HG02588 (cell line): Measurements from ENCODE around the gene GNAS-AS1.

Experiments
- ATAC-seq: cut with Tn5 transposase; IDR thresholded peaks from one replicate; pipeline ENCODE4 v1.9.1; 2021; ENCODE audit warnings: mild to moderate bottlenecking, moderate library complexity; ENCODE audit not compliant: unreplicated experiment

Gene GNAS-AS1

DNA sequence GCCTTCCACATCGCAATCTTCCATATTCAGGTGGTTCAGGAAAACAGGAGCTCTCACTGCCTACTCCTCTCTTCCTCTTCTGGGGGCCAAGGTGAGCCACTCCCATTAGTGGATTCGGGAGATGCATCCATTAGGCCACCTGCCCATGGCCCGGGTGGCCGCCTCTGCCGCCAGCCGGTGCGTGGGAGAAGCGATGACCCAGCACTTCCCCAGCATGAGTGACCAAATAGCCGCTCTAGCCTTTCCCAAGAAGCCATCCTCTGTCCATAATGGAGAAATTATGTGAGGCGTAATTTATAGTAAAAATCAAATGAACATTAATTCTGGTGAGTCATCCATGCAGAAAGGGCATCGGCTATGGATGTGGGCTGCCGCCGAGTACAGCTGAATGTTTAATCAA lies 39.4 kb downstream of the GNAS-AS1 start:
- ATAC-seq: no peak

DNA sequence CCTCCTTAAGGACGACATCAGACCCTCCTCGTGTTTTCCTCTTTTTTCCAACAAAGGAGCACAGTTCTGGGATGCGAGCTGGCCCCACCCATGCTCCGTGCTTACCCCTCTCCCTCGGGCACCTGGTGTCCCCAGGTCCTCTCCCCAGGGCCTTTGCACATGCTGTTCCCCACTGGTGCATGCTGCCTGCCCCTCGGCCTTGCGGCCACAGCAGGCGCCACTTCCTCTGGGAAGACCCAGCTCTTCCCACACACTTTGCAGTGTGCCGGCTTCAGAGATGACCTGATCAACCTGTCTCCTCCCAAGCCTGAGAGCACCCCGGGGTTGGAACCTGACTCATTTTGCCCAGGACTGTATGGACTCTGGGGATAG lies 39.8 kb downstream of the GNAS-AS1 start:
- ATAC-seq: no peak

DNA sequence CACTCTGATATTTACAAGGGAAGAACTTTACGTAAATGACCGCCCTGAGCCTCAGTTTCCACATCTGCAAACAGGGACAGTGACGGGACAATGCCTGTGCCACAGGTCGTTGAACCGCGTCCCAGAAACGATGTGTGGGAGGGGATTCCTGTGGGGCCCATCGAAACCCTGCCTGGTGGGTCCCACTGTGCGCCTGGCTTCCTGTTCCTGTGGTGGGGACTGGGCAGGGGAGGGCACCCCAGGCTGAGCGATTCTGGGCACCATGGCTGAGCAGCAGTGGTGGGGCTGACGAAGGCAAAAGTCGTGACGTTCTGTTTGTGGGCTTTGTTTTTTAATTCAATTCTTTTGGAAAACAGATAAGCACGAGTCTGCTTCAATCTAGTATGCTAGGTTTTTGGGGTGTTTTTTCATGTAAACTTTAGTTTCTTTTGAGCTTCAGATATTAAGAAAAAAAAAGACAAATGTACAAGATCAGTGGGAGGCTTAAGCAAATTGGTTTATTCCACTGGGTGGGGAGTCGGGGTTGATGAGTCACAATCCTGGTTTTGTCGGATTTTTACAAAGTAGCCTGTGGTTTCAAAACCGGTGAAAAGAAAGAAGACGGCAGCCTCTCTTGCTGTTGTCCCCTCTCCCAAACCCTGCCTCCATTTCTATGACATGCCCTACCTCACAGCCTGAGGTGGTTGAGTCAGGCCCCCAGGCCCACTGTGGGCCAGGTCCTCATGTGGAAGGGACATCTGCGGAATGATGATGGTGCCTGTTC lies 40.4 kb downstream of the GNAS-AS1 start:
- no peak for ATAC-seq

DNA sequence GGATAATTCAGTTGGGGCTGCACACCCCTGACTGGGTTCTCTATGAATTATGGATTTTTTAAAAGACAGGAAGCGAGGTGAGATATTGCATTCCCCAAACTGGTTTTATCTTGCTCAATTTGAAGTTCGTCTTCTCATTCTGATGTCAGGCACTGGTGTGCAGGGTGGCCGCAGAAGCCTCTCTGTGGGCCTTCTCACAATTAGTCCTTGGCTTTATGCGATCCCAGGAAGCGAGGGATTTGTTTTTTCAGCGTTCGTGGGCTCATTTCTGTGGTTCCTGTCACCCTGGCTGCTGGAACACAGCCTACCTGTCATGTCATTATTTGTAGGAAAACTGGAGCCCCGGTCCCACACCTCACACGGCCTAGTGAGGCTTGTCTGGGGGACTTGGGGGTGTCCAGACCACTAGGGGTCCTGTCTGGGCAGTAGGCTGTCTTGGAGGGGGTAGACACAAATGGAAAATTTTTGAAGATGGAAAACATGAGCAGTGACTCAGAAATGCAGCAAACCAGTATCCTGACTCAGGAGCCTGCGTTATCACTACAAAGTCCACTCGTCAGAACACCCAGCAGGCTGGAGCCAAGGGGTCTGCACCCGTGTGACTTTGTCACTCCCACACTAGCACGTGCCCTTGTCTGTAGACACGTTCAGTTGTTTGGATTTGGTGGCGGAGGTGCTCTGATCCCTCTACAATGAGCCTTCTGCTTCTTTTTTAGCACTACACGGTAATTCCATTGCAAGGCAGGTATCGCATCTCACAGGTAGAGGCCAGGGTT lies 42.2 kb downstream of the GNAS-AS1 start:
- ATAC-seq: no peak

DNA sequence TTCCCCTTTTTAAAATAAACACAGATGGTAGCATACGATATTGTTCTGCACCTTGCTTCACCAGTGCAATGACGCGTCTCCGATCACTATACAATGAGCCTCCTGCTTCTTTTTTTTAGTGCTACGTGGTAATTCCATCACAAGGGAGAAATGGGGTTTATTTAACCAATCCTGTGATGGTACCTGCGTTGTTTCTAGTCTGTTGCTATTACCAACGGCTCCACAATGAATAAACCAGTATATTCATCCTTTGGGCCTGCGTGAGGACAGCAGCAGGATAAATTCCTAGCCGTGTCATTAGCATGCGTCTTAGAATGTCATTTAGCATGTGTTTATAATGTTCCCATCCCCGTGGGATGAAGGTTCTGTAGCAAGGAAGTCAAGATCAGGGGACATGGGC lies 42.9 kb downstream of the GNAS-AS1 start:
- ATAC-seq: no peak

DNA sequence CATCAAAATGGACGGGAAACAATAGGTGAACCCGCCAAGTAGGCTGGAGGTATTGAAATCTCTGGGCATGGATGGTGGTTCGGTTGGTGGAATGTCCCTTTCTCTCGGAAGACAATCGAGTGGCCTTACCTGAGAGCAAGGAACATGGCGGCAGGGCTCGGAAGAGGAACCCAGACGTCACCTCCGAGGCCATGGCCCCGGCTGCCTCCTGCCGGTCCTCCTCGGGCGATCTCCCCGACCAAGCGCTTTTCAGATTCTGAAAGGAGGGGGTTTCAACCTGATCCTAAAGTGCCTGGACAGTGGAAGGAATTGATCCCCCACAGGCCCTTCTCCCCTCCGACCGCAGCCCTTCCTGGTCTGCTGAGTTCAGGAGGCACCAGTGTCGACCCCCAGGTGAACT lies 47.2 kb downstream of the GNAS-AS1 start:
- no peak for ATAC-seq

DNA sequence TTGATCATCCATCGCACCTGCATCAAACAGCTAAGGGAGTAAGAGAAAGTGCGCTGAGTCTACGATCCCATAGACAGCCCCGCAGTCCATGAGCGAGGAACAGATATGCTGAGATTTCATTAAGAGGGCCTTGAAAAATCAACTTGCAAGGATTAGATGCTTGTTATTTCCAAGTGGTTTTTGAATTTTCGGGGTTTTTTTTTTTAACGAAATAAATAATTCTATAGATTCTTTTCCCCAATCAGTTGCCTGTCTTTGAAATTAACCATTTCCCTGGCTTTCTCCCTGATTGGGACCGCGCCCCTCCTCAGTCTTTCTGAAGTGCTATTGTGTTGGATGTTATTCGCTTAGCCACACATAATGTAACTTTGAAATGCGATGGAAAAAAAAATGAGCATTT lies 48.6 kb downstream of the GNAS-AS1 start:
- no peak for ATAC-seq

DNA sequence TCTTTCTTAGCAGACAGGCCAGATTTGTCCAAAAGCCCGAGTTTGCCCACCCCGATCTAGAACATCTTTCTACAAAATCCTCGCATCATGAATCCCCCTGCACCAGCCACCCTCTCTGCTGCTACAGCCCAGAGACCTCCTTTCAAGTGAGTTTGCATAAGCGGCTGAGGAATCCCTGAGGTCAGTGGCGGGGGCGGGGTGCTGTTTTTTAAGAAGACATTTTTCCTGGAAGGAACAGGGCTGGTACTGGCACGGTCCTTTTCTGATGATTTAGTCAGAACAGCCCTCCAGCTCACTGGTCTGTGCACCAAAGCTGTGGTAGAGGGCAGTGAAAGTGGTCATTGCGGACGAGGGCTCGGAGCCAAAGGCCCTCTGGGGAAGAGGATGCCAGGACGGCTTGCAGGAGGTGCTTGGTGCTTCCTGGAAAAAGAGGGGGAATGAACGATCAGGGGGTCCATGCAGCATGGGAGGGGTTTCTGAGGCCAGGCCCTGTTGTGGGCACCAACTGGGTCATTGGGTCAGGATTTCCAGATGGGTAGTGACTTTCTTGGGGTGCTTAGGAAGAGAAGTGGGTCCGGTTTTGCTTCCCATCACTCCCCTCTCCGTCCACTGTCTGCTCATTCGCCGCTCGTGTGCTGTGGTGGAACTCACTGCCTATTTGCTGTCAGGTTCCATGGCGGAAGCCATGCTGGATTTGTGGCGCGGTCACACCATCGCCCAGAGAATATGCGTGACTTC lies 50.4 kb downstream of the GNAS-AS1 start:
- ATAC-seq: no peak

DNA sequence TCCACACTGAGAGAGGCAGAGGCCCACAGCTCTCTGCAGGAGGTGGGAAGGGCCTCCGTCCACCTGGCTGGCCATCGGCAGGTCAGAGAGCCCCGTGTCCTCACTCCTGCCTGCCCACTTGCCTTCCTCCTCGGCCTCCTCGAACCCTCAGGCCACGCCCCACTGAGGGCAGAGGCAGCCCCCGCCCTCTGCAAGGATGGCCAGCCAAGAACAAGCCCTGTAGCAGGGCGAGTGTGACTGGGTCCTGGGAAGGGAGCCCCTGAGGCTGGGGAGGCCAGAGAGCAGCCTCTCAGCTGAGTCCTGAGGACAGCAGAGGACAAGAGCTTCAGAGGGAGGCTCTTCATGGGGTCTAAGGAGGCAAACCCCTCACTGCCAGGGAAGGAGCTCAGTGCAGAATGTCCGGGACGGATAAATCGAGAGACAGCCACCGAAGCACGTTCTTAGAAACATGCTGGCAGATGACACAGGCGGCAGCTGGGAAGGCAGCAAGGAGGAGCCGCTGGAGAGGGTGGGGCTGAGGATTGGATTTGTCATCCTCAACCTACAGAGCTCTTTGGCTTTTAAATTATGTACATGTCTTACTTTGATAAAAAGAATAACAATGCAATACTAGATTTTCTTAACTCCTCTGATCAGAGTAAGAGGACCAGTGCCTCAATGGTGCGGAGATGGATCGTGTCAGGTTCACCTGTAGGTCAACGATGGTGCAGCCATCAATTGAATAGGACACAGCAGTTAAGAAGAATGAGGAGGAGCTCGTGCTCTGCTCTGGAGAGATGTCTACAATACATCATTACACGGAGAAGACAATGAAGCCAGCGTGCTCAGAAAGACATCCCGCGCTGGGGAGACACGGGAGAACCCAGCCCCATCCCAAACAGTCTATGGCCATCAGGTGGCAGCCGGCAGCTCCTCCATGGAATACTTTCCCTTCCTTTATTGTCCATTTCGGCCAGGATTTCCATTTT lies 53.0 kb downstream of the GNAS-AS1 start:
- ATAC-seq: no peak

DNA sequence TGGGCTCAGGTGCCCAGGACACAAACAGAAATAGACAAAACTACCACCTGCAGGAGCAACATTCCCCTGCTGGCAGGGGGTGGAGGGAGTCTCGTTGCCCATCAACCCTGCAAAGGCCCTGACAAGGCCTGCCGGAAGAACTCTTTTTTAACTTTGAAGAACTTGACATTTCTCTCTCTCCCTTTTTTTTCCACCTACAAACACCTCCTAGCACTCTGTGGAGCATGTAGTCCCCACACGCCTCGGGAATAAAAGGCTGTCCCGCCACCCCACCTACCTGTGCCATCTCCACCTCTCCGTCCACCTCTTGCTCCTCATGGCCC lies 54.8 kb downstream of the GNAS-AS1 start:
- ATAC-seq: no peak

DNA sequence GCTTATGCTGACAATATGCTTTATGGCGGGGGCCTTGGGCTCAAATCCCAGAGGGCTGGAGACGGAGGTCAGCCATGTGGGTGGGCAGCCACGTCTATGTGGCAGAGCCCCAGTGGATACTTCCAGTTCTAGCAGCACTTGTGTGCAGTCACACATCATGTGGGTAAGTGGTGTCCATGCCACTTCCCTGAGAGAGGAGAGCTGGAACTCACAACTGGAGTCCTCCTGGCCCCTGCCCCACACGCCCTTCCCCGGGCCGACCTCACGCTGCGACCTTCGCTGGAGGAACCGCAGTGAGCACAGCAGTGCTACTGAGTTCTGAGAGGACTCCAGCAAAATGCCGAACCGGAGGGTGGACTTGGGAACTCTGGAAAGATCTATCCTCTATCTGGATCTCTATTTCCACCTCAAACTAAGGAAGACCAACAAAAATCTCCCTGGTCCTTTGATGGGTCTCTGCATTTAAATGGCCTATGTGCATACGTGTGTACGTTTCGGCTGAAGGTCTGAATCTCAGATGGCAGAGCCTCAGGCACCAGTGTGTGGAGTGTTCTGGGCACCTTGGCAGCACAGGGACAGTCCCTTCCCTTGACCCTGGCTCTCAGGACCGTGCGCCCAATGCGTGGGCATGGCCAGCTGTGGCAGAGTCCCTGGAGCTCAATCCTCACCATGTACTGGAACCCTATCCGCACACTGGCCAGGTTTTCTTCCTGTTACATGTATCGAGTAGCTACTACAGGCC lies 55.4 kb downstream of the GNAS-AS1 start:
- no peak for ATAC-seq

DNA sequence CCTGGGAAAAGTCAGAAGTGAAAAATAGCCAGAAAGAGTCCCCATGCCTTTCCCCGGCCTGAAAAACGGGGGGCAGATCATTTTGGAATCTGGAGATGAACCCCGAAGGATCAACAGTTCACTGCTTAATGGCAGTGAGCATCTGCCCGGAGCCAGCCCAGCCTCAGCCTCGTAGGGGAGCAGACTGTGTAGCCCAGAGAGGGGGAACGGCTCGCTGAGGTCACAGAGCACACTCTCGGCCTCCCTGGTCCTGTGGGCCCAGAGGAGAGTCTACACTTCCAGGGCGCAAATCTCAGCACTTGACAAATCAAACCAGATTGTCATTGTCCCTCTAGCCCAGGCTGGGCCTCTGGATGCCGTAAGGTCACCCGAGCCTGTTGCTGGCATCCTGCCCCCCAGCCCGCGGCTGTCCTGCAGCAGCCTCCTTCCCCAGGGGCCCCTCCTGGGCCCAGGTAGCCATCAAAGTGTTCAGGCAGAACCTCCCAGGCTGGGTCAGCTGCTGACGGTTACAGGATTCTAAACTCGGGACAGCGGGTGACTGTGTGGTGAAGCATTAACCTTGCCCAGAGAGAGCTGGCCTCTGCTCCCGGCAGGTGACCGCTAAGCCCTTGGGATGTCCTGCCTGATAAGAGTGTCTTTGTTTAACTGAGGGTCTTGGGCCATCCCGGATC lies 56.1 kb downstream of the GNAS-AS1 start:
- no peak for ATAC-seq

DNA sequence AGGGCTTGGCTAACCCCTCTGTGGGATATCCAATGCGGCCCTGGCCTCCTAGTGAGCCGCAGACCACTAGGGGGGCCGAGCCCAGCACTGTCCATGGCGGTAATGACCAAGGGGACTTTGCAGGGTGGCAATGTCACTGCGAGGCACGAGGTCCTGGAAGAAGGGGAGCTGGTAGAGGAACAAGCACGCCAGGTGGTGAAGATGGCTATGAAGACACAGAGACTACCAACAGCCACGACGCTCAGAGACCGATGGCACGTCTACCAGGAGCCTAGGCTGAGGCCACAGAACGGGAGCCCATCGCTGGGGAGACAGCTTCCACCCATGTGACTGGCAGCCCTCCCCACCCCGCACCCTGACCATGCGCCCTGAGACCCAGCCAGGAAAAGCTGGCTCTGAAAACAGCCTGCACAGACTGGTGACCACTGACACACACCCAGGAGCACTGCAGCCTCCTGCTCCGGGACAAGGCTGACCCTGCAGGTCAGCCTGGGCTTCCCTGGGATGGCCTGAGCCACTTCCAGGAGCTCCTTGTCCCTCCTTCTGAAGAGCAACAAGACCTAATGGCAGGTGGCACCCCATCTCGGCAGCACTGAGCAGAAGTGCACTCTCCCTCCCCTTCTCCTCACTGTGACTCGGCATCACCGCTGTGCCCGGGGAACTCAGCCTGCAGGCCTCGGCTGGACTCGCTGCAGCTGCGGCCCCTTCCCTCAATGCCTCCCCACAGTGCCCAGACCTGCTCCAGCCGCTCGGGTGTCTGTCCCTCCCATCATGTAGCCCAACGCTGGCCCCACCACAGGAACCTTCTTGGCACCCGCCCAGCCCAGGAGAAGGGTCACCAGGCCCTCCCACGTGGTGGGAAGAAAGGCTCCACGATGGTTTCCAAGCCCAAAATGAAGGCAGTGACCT lies 56.9 kb downstream of the GNAS-AS1 start:
- no peak for ATAC-seq

DNA sequence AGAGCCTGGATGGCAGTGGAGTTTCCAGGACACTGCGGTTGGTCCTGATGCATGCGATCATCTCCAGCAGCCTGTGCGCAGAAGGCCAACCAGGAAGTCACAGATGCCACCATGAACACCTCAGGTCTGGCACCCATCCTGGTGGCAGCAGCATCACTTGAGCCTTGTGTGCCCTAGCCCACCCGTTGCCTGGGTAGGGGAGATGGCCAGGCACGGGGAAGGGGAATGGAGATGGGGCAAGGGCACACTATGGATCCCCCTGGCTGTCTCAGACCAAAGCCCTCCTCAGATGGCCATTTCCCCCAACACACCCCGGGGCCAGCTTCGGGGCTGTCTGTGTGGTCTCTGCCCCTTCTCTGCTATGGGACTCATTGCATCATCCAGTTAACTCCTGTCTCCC lies 58.3 kb downstream of the GNAS-AS1 start:
- ATAC-seq: no peak

DNA sequence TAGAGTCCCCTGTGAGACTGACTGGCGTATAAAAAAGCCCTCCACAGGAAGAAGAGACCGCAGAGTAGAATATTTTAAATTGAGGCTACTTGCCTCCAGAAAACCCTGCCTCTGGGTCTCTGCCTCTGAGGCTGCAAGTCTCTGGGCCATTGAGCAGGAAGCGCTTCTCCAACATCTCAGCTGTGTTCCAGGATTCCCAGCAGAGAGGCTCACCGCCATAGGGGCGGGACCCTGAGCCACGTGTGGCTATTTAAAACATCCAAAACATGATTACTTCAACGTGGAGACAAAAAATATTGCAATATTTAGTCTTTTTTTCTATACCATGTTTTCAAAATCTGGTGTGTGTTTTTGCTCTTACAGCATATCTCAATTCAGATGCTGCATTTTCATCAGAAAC lies 59.4 kb downstream of the GNAS-AS1 start:
- ATAC-seq: no peak

DNA sequence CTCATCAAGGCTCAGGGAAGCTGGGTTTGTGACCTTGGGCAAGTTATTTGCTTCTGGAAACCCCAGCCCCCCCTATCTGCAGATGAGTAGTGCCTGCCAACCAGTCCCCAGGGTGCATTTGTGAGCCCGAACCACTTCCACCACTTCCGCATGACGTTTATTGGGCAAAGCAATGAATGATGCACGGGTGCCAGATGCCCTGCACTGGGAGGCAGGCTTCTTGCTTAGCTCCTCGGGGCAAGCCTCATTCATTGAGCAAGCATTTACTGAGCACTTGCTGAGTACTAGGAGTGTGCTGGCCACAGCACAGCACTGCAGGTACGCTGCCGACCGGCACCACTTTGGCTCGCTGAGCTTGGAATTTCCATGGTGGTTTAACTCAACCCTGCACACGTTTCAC lies 60.2 kb downstream of the GNAS-AS1 start:
- no peak for ATAC-seq

DNA sequence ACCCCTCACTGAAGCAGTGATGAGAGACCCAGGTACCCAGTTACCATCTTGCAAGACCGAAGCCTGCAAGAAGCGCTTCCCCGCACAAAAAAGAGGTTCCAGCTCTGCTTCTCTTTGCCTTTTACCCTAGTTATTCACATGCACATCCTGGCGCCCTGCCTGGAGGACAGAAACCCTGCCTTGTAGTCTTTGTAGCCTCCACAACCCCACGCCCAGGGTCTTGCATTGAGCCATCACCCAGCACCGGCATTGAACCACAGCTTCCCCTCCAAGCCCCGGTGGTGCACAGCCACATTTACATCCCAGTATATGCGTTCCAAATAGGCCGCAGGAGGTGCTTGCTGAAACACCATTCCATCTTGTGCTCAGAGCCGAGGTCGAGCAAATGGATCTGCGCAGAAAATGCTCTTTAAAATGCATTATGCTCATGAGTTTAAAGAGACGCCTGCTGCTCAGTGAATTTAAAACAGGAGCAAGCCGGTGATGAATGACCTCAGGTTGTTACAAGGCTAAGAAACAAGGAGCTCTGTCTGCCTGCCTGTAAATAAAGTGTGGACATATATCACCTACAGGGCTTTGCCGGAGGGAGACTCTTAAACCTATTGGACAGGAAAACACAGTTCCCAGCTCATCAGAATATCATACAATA lies 61.7 kb downstream of the GNAS-AS1 start:
- ATAC-seq: no peak
